Kidney epithelial cell (primary cell): ENCODE measurements around the gene ROCK2. TPM values are rescaled to one million over a fixed set of nuclear protein-coding genes. Genes with fewer than 3 reads are reported as not detected.

ENCODE experiments used
- DNase-seq: peaks from one replicate; pipeline ENCODE4 v3.0.0-alpha.2; 2010; ENCODE audit warnings: low read depth
- H3K27me3 ChIP-seq: 2 replicates; pipeline ENCODE4 v1.6.0; 2011; ENCODE audit warnings: low read length; ENCODE audit not compliant: control insufficient read depth, insufficient read depth
- H3K36me3 ChIP-seq: 2 replicates; pipeline ENCODE4 v1.5.1; 2011; ENCODE audit warnings: low read length; ENCODE audit not compliant: control insufficient read depth, insufficient read depth
- H3K4me3 ChIP-seq: 2 replicates; pipeline ENCODE4 v1.5.1; 2011; ENCODE audit warnings: low read depth, mild to moderate bottlenecking, control low read depth, low read length
- total RNA-seq: library from RNA; depleted of rRNA; stranded (reverse); fragments of >200 nt; gene quantifications from 2 replicates; pipeline ENCODE4 v1.2.3, GENCODE V29; 2015
- TF ChIP-seq, protein P1 (sequence below): IDR thresholded peaks from 2 replicates; pipeline ENCODE4 v1.5.1; 2011; ENCODE audit warnings: mild to moderate bottlenecking, moderate library complexity, low read length, control low read depth, inconsistent platforms; ENCODE audit not compliant: insufficient read depth, poor library complexity, severe bottlenecking

The ROCK2 gene
- total RNA-seq, 1 donor from 2014 or later: 26.4 TPM

DNA sequence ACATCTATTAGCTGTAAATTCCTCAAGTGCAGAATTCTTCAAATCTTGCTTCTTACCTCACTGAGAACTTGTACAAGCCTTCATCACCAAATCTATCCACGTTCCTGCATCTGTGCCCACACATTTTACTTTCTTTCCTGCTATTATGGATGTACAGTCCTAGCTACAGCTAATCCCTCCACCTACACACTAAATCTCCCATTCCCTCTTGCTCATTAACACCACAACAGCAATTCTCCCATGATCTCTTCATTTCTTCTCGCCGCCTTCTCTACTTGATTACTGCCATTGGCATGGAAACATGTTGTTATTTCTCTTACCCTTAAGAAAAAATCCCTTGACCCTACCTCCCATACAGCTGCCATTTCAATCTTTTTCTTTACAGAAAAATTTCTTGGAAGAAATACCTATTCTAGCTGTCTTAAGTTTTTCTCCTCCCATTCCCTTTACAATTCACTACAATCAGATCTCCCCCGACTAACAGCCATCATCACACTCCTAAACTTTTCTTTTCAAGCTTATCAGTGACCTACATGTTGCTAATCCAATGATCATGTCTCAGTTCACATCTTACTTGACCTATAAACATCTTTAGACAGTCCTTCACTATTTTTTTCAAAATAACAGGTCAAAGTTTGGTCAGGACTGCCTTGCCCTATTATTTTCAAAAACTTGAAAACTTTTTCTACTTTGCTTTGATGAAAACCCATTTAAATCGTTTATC, 41.0 kb downstream of the ROCK2 start:
- Histone ChIP-seq H3K27me3 (no peaks in the 10 kb centered on the region), H3K4me3 (no peak overlapping the region), H3K36me3 (no peaks in the 10 kb centered on the region)
- TF ChIP-seq, protein P1, sequence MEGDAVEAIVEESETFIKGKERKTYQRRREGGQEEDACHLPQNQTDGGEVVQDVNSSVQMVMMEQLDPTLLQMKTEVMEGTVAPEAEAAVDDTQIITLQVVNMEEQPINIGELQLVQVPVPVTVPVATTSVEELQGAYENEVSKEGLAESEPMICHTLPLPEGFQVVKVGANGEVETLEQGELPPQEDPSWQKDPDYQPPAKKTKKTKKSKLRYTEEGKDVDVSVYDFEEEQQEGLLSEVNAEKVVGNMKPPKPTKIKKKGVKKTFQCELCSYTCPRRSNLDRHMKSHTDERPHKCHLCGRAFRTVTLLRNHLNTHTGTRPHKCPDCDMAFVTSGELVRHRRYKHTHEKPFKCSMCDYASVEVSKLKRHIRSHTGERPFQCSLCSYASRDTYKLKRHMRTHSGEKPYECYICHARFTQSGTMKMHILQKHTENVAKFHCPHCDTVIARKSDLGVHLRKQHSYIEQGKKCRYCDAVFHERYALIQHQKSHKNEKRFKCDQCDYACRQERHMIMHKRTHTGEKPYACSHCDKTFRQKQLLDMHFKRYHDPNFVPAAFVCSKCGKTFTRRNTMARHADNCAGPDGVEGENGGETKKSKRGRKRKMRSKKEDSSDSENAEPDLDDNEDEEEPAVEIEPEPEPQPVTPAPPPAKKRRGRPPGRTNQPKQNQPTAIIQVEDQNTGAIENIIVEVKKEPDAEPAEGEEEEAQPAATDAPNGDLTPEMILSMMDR: no peak
- no peak for DNase-seq

DNA sequence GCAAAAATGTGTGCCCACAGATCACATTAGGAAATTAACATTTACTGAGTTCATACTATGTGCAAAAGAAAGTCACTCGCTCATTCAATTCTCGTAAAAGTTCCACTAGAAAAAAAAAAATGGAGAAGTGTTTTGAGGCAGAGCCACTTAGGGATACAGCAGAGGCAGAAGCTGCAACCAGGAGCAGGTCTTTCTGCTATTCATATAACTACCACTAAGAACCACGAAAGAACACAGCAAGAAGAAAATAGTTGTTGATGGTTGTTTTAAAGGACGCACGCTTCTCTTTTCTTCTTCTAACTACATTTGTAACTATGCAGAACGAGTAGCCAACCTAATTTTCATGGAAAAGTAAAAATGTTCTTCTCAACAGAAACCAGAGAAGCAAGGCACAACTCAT, 45.0 kb downstream of the ROCK2 start:
- Histone ChIP-seq H3K36me3 (no peaks in the 10 kb centered on the region), H3K27me3 (no peaks in the 10 kb centered on the region), H3K4me3 (no peak overlapping the region)
- TF ChIP-seq, protein P1: no peak
- DNase-seq: no peak

DNA sequence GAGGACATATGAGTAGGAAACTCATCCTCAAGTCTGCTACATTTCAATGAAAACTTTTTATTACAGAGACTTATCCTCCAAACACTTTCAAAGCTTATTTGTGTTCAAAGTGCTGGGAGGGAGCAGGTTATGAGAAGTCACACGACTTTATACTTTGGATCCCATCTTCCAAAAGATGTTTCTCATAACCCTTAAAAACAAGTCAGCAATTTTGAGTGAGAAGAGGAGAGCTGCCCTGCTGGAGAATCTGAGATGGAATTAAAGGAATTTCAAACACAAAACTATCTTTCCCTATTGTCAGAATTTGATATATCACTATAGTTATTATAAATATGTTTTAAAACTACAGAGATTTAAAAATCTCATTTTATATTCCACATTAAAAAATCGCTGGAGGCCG, 45.8 kb downstream of the ROCK2 start:
- DNase-seq: no peak
- TF ChIP-seq, protein P1: no peak
- no peaks in the 10 kb centered on the region for H3K36me3 ChIP-seq
- H3K4me3 ChIP-seq: no peak overlapping the region
- H3K27me3 ChIP-seq: no peaks in the 10 kb centered on the region

DNA sequence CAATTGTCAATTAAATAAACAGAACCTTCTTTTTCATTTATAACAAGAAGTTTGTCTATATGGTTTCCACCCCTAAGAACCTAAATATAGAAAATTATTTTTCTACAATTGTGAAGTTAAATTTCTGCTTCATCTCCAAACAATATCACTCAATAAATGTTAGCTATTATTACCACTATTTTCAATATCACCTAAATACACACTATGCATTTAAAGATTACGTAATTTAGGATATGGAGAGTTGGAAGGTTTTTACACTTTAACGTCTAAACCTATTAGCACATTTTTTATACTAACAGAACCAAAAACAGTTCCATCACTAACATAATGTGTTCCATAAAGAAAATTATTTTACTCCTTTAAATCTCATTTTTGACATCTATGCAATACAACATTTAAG, 48.0 kb downstream of the ROCK2 start:
- no peak for DNase-seq
- TF ChIP-seq, protein P1: no peak
- Histone ChIP-seq H3K27me3 (no peaks in the 10 kb centered on the region), H3K4me3 (no peak overlapping the region), H3K36me3 (no peaks in the 10 kb centered on the region)

DNA sequence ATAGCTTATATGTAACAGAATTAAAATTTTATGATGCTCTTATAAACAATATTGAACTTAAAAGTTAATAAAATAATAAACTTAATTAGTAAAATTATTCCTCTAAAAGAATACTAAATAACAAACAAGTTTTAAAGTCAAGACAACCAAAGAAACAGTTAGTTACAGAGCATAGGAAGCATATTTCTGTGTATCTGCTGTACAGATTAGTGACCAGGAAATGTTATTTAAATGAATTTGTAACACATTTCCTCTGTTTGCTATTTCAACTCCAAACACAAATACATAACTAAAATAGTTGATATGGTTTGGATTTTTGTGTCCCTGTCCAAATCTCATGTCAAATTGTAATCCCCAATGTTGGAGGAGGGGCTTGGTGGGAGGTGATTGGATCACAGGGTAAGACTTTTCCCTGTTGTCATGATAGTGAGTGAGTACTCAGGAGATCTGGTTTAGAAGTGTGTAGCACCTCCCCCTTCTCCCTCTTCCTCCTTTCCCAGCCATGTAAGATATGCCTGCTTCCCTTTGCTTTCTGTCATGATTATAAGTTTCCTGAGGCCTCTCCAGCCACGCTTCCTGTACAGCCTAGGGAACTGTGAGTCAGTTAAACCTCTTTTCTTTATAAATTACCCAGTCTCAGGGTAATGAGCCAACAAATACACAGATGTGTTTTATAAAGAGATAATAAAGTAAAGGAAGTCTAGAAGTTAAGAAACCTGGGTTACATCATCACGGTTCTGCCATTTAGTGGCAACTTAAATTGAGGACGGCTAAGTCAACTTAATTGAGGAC, 51.8 kb downstream of the ROCK2 start:
- Histone ChIP-seq H3K4me3 (no peak overlapping the region), H3K36me3 (no peaks in the 10 kb centered on the region), H3K27me3 (no peaks in the 10 kb centered on the region)
- TF ChIP-seq, protein P1: no peak
- no peak for DNase-seq
